Measurements from ENCODE around the gene DCP1B. TPM values are rescaled to one million over a fixed set of nuclear protein-coding genes. Genes with fewer than 3 reads are reported as not detected.

Gene DCP1B
- total and polyA plus RNA-seq, 4 donors, result 3.5 to 5.5 (median 4.6) TPM

DNA sequence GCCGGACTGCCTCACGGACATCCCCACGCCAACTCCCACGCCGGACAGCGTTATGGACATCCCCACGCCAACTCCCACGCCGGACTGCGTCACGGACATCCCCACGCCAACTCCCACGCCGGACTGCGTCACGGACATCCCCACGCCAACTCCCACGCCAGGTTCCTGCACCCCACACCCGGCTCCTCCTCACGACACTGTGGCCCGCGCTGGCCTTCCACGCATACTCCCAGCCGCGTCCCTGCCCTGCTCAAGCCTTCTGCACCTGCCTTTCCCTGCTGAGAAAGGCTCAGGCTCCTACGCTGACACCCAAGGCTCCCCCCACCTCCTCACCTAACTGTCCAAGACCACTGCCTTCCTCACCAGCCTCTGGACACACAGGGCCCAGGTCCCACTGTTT, 95.5 kb downstream of the DCP1B start:
- Histone ChIP-seq H3K9ac (ENCODE audit: low read depth in 1 of 2, low read length in 2 of 2) (no peak overlapping the region), H3K27ac (ENCODE audit: low read depth in 1 of 2, low read length in 2 of 2) (no peak overlapping the region), H3K4me3 (ENCODE audit: low read depth in 1 of 3, low read length in 3 of 3) (no peak overlapping the region), H3K27me3 (ENCODE audit: control insufficient read depth in 4 of 4, insufficient read depth in 4 of 4, low read length in 3 of 4) (peaks cover 0 to 5% (median 0%) of the 10 kb centered on the region in 4 donors), H3K4me1 (ENCODE audit: control insufficient read depth in 4 of 4, insufficient read depth in 4 of 4, low read length in 3 of 4) (no peaks in the 10 kb centered on the region), H3K36me3 (ENCODE audit: control insufficient read depth in 4 of 4, insufficient read depth in 3 of 4, low read depth in 1 of 4, low read length in 3 of 4) (no peaks in the 10 kb centered on the region), H3K9me3 (ENCODE audit: control insufficient read depth in 4 of 4, low read length in 3 of 4) (peaks cover 0 to 6% (median 4%) of the 10 kb centered on the region in 4 donors)
- TF ChIP-seq, protein P1, sequence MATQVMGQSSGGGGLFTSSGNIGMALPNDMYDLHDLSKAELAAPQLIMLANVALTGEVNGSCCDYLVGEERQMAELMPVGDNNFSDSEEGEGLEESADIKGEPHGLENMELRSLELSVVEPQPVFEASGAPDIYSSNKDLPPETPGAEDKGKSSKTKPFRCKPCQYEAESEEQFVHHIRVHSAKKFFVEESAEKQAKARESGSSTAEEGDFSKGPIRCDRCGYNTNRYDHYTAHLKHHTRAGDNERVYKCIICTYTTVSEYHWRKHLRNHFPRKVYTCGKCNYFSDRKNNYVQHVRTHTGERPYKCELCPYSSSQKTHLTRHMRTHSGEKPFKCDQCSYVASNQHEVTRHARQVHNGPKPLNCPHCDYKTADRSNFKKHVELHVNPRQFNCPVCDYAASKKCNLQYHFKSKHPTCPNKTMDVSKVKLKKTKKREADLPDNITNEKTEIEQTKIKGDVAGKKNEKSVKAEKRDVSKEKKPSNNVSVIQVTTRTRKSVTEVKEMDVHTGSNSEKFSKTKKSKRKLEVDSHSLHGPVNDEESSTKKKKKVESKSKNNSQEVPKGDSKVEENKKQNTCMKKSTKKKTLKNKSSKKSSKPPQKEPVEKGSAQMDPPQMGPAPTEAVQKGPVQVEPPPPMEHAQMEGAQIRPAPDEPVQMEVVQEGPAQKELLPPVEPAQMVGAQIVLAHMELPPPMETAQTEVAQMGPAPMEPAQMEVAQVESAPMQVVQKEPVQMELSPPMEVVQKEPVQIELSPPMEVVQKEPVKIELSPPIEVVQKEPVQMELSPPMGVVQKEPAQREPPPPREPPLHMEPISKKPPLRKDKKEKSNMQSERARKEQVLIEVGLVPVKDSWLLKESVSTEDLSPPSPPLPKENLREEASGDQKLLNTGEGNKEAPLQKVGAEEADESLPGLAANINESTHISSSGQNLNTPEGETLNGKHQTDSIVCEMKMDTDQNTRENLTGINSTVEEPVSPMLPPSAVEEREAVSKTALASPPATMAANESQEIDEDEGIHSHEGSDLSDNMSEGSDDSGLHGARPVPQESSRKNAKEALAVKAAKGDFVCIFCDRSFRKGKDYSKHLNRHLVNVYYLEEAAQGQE (IDR thresholded peaks at IDR 0.05), result no peak
- TF ChIP-seq SP1 (IDR thresholded peaks at IDR 0.05), result no peak
- TF ChIP-seq YY1 (IDR thresholded peaks at IDR 0.05), result no peak
- no peak for TF ChIP-seq RAD21 (IDR thresholded peaks at IDR 0.05)
- TF ChIP-seq JUND (IDR thresholded peaks at IDR 0.05), result no peak
- no peak for TF ChIP-seq HNF4A (conservative IDR thresholded peaks at IDR 0.05)
- TF ChIP-seq RXRA (IDR thresholded peaks at IDR 0.05), result no peak
- no peak for TF ChIP-seq TAF1 (conservative IDR thresholded peaks at IDR 0.05)
- TF ChIP-seq, protein P2, sequence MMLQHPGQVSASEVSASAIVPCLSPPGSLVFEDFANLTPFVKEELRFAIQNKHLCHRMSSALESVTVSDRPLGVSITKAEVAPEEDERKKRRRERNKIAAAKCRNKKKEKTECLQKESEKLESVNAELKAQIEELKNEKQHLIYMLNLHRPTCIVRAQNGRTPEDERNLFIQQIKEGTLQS (IDR thresholded peaks at IDR 0.05), result no peak
- TF ChIP-seq, protein P3, sequence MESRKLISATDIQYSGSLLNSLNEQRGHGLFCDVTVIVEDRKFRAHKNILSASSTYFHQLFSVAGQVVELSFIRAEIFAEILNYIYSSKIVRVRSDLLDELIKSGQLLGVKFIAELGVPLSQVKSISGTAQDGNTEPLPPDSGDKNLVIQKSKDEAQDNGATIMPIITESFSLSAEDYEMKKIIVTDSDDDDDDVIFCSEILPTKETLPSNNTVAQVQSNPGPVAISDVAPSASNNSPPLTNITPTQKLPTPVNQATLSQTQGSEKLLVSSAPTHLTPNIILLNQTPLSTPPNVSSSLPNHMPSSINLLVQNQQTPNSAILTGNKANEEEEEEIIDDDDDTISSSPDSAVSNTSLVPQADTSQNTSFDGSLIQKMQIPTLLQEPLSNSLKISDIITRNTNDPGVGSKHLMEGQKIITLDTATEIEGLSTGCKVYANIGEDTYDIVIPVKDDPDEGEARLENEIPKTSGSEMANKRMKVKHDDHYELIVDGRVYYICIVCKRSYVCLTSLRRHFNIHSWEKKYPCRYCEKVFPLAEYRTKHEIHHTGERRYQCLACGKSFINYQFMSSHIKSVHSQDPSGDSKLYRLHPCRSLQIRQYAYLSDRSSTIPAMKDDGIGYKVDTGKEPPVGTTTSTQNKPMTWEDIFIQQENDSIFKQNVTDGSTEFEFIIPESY (IDR thresholded peaks at IDR 0.05), result no peak
- TF ChIP-seq, protein P4, sequence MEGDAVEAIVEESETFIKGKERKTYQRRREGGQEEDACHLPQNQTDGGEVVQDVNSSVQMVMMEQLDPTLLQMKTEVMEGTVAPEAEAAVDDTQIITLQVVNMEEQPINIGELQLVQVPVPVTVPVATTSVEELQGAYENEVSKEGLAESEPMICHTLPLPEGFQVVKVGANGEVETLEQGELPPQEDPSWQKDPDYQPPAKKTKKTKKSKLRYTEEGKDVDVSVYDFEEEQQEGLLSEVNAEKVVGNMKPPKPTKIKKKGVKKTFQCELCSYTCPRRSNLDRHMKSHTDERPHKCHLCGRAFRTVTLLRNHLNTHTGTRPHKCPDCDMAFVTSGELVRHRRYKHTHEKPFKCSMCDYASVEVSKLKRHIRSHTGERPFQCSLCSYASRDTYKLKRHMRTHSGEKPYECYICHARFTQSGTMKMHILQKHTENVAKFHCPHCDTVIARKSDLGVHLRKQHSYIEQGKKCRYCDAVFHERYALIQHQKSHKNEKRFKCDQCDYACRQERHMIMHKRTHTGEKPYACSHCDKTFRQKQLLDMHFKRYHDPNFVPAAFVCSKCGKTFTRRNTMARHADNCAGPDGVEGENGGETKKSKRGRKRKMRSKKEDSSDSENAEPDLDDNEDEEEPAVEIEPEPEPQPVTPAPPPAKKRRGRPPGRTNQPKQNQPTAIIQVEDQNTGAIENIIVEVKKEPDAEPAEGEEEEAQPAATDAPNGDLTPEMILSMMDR (IDR thresholded peaks at IDR 0.05; ENCODE audit: low read depth, low read length, missing input control), result no peak
- TF ChIP-seq FOXA2 (IDR thresholded peaks at IDR 0.05), result no peak
- no peak for TF ChIP-seq EGR1 (IDR thresholded peaks at IDR 0.05; ENCODE audit: low read depth in 2 of 2)
- TF ChIP-seq MAX (IDR thresholded peaks at IDR 0.05), result no peak
- no peak for TF ChIP-seq FOXA1 (IDR thresholded peaks at IDR 0.05)
- TF ChIP-seq NR2F2 (IDR thresholded peaks at IDR 0.05), result no peak
- no peak for TF ChIP-seq GABPA (IDR thresholded peaks at IDR 0.05 in 1 of 2, conservative IDR thresholded peaks at IDR 0.05 in 1 of 2)
- TF ChIP-seq HNF4G (IDR thresholded peaks at IDR 0.05), result no peak
- 95% methylated on average over 26 of the region's 26 CpGs for WGBS
- DNase-seq (ENCODE audit: low spot score), result no peak
